GM23338 (cell line): ENCODE data around the gene YPEL5. TPM values are rescaled to one million over a fixed set of nuclear protein-coding genes. Genes with fewer than 3 reads are reported as not detected.

Source experiments
- CREB1 ChIP-seq: fragments of 250-450 bp; sonication (Bioruptor Pico); IDR thresholded peaks from 2 replicates; pipeline ENCODE4 v1.5.0; 2020; ENCODE audit warnings: low read depth, mild to moderate bottlenecking, moderate library complexity
- NANOG ChIP-seq: IDR thresholded peaks from 2 replicates; pipeline ENCODE4 v1.6.1; 2016; ENCODE audit warnings: antibody characterized with exemption, borderline replicate concordance
- POLR2AphosphoS5 ChIP-seq: IDR thresholded peaks from 2 replicates; pipeline ENCODE4 v1.6.1; 2016; ENCODE audit warnings: antibody characterized with exemption, low read depth
- STAT1 ChIP-seq: IDR thresholded peaks from one replicate; pipeline ENCODE4 v1.6.1; 2016; ENCODE audit warnings: antibody characterized with exemption; ENCODE audit not compliant: unreplicated experiment
- ZNF331 ChIP-seq: fragments of 250-450 bp; sonication (Bioruptor Pico); IDR thresholded peaks from 2 replicates; pipeline ENCODE4 v1.5.0; 2020; ENCODE audit warnings: low read depth, mild to moderate bottlenecking, moderate library complexity
- polyA plus RNA-seq: library from polyadenylated mRNA; unstranded; fragments of >200 nt; fragmentation: Nextera tagmentation; extraction: Ambion mirVana; gene quantifications from 2 replicates; pipeline ENCODE4 v1.2.1, GENCODE V29; 2016
- total RNA-seq: library from RNA; depleted of rRNA; stranded (reverse); fragments of >200 nt; shearing (Covaris generic); gene quantifications from 2 replicates; pipeline ENCODE4 v1.2.3, GENCODE V29; 2014
- TF ChIP-seq, protein P1 (sequence below): IDR thresholded peaks from one replicate; pipeline ENCODE4 v1.6.1; 2018; ENCODE audit warnings: antibody characterized with exemption; ENCODE audit not compliant: unreplicated experiment
- TF ChIP-seq, protein P2 (sequence below): fragments of 250-450 bp; sonication (Bioruptor Pico); IDR thresholded peaks from 2 replicates; pipeline ENCODE4 v1.5.0; 2020; ENCODE audit warnings: mild to moderate bottlenecking, moderate library complexity

YPEL5 gene
- total and polyA plus RNA-seq, 2 experiments from 2014 or later: 24.9 to 31.1 TPM

DNA sequence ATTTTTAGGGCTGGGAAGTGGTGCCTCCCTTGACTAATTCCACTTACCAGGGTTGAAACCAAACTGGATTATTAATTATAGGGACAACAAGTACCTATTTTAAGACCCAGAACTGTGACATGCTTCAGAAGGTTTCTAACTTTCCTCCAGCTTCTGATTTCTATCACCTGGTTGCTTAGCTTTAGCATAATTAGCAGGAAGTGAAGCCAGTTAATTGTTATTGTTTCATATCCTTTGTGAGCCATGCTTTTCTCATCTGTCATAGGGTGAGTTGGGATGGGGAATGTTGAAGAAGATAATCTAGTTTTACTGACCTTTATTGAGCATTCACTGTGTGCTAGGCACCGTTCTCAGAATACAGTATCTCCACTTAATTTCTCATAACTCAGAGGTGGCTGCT lies 3.2 kb downstream of the YPEL5 start (continued):
- TF ChIP-seq, protein P1, sequence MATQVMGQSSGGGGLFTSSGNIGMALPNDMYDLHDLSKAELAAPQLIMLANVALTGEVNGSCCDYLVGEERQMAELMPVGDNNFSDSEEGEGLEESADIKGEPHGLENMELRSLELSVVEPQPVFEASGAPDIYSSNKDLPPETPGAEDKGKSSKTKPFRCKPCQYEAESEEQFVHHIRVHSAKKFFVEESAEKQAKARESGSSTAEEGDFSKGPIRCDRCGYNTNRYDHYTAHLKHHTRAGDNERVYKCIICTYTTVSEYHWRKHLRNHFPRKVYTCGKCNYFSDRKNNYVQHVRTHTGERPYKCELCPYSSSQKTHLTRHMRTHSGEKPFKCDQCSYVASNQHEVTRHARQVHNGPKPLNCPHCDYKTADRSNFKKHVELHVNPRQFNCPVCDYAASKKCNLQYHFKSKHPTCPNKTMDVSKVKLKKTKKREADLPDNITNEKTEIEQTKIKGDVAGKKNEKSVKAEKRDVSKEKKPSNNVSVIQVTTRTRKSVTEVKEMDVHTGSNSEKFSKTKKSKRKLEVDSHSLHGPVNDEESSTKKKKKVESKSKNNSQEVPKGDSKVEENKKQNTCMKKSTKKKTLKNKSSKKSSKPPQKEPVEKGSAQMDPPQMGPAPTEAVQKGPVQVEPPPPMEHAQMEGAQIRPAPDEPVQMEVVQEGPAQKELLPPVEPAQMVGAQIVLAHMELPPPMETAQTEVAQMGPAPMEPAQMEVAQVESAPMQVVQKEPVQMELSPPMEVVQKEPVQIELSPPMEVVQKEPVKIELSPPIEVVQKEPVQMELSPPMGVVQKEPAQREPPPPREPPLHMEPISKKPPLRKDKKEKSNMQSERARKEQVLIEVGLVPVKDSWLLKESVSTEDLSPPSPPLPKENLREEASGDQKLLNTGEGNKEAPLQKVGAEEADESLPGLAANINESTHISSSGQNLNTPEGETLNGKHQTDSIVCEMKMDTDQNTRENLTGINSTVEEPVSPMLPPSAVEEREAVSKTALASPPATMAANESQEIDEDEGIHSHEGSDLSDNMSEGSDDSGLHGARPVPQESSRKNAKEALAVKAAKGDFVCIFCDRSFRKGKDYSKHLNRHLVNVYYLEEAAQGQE: no peak
- TF ChIP-seq POLR2AphosphoS5 (no peak), NANOG (no peak), ZNF331 (CRISPR knock-in tag) (no peak), CREB1 (CRISPR knock-in tag) (no peak), STAT1 (no peak)
- TF ChIP-seq, protein P2, sequence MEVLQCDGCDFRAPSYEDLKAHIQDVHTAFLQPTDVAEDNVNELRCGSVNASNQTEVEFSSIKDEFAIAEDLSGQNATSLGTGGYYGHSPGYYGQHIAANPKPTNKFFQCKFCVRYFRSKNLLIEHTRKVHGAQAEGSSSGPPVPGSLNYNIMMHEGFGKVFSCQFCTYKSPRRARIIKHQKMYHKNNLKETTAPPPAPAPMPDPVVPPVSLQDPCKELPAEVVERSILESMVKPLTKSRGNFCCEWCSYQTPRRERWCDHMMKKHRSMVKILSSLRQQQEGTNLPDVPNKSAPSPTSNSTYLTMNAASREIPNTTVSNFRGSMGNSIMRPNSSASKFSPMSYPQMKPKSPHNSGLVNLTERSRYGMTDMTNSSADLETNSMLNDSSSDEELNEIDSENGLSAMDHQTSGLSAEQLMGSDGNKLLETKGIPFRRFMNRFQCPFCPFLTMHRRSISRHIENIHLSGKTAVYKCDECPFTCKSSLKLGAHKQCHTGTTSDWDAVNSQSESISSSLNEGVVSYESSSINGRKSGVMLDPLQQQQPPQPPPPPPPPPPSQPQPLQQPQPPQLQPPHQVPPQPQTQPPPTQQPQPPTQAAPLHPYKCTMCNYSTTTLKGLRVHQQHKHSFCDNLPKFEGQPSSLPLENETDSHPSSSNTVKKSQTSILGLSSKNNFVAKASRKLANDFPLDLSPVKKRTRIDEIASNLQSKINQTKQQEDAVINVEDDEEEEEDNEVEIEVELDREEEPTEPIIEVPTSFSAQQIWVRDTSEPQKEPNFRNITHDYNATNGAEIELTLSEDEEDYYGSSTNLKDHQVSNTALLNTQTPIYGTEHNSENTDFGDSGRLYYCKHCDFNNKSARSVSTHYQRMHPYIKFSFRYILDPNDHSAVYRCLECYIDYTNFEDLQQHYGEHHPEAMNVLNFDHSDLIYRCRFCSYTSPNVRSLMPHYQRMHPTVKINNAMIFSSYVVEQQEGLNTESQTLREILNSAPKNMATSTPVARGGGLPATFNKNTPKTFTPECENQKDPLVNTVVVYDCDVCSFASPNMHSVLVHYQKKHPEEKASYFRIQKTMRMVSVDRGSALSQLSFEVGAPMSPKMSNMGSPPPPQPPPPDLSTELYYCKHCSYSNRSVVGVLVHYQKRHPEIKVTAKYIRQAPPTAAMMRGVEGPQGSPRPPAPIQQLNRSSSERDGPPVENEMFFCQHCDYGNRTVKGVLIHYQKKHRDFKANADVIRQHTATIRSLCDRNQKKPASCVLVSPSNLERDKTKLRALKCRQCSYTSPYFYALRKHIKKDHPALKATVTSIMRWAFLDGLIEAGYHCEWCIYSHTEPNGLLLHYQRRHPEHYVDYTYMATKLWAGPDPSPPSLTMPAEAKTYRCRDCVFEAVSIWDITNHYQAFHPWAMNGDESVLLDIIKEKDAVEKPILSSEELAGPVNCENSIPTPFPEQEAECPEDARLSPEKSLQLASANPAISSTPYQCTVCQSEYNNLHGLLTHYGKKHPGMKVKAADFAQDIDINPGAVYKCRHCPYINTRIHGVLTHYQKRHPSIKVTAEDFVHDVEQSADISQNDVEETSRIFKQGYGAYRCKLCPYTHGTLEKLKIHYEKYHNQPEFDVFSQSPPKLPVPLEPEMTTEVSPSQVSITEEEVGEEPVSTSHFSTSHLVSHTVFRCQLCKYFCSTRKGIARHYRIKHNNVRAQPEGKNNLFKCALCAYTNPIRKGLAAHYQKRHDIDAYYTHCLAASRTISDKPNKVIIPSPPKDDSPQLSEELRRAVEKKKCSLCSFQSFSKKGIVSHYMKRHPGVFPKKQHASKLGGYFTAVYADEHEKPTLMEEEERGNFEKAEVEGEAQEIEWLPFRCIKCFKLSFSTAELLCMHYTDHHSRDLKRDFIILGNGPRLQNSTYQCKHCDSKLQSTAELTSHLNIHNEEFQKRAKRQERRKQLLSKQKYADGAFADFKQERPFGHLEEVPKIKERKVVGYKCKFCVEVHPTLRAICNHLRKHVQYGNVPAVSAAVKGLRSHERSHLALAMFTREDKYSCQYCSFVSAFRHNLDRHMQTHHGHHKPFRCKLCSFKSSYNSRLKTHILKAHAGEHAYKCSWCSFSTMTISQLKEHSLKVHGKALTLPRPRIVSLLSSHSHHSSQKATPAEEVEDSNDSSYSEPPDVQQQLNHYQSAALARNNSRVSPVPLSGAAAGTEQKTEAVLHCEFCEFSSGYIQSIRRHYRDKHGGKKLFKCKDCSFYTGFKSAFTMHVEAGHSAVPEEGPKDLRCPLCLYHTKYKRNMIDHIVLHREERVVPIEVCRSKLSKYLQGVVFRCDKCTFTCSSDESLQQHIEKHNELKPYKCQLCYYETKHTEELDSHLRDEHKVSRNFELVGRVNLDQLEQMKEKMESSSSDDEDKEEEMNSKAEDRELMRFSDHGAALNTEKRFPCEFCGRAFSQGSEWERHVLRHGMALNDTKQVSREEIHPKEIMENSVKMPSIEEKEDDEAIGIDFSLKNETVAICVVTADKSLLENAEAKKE (CRISPR knock-in tag): no peak
